Skeletal muscle cell (primary cell): ENCODE measurements around the gene LHB.
"Not testable (repeated sequence)": the region's sequence is repeated elsewhere in the genome, so short reads cannot be mapped to it uniquely, and the experiment has no call there.

Experiments
- DNase-seq: peaks from one replicate; pipeline ENCODE4 v3.0.0-alpha.2; 2010; ENCODE audit warnings: low read depth
- H3K4me3 ChIP-seq: 2 replicates; pipeline ENCODE4 v1.5.1; 2011; ENCODE audit warnings: low read depth, mild to moderate bottlenecking, control low read depth, low read length, moderate library complexity

Gene LHB

GRCh38 chr19:49039736-49040135 is 22.8 kb upstream of the LHB start:
- DNase-seq, H3K4me3 ChIP-seq: not testable (repeated sequence)

- DNase-seq, H3K4me3 ChIP-seq: not testable (repeated sequence)
Observed at GRCh38 chr19:49038557-49039276, 21.8 kb upstream of the LHB start.

GRCh38 chr19:49038111-49038510 is 21.2 kb upstream of the LHB start:
- not testable (repeated sequence) for H3K4me3 ChIP-seq, DNase-seq

- DNase-seq, H3K4me3 ChIP-seq: not testable (repeated sequence)
Observed at GRCh38 chr19:49036815-49037214, 19.9 kb upstream of the LHB start, which contains the start of gene CGB1. TSS of gene CGB1 (minus strand) at chr19:49036895. CDS start at chr19:49036711, 184 bp downstream.

GRCh38 chr19:49031642-49032301 is 14.9 kb upstream of the LHB start, which contains the start of gene CGB2:
TSS of gene CGB2 (plus strand) at chr19:49031890. CDS start at chr19:49032096, 206 bp downstream.
- DNase-seq, H3K4me3 ChIP-seq: not testable (repeated sequence)

GRCh38 chr19:49030323-49030722 is 13.4 kb upstream of the LHB start:
- H3K4me3 ChIP-seq, DNase-seq: not testable (repeated sequence)

GRCh38 chr19:49029749-49030148 is 12.9 kb upstream of the LHB start:
- not testable (repeated sequence) for DNase-seq, H3K4me3 ChIP-seq

GRCh38 chr19:49028686-49029085 is 11.8 kb upstream of the LHB start:
- H3K4me3 ChIP-seq, DNase-seq: not testable (repeated sequence)

GRCh38 chr19:49025599-49025998 is 8.7 kb upstream of the LHB start:
- not testable (repeated sequence) for DNase-seq, H3K4me3 ChIP-seq

- DNase-seq, H3K4me3 ChIP-seq: not testable (repeated sequence)
Observed at GRCh38 chr19:49025088-49025487, 8.2 kb upstream of the LHB start.

- not testable (repeated sequence) for DNase-seq
Observed at GRCh38 chr19:49024233-49024632, 7.3 kb upstream of the LHB start, which contains the start of gene CGB3. TSS of gene CGB3 (minus strand) at chr19:49024333. CDS start at chr19:49023971, 362 bp downstream.

GRCh38 chr19:49022116-49022515 is 5.2 kb upstream of the LHB start:
- no peak overlapping the region for H3K4me3 ChIP-seq
- no peak for DNase-seq

More at GRCh38 chr19:49024233-49024632, 7.3 kb upstream of the LHB start, which contains the start of gene CGB3:
- not testable (repeated sequence) for H3K4me3 ChIP-seq

- DNase-seq, result peak; percentile 27
- H3K4me3 ChIP-seq, result no peak overlapping the region
Observed at GRCh38 chr19:49020931-49021895, 4.3 kb upstream of the LHB start.

- no peak overlapping the region for H3K4me3 ChIP-seq
- DNase-seq, result no peak
Observed at GRCh38 chr19:49020342-49020741, 3.5 kb upstream of the LHB start.

GRCh38 chr19:49019242-49019932 is 2.5 kb upstream of the LHB start:
- H3K4me3 ChIP-seq, result peak overlapping the region; percentile 33
- DNase-seq, result no peak

- peak overlapping the region; percentile 48 for H3K4me3 ChIP-seq
- DNase-seq, result not testable (repeated sequence)
Observed at GRCh38 chr19:49018388-49019241, 1.7 kb upstream of the LHB start.

GRCh38 chr19:49017666-49018351 is 918 bp upstream of the LHB start:
- no peak for DNase-seq
- peak overlapping the region; percentile 48 for H3K4me3 ChIP-seq
